ENCODE measurements around the gene PKP4.

GRCh38 chr2:158718196-158718585, 261.4 kb downstream of the PKP4 start:
- no peak for TF ChIP-seq YY1 (IDR thresholded peaks at IDR 0.05; ENCODE audit: extremely low read depth, insufficient replicate concordance, low read depth, low read length)
- no peak for TF ChIP-seq POLR2AphosphoS5 (IDR thresholded peaks at IDR 0.05; ENCODE audit: low read depth, low read length)
- TF ChIP-seq SP1 (IDR thresholded peaks at IDR 0.05; ENCODE audit: low read depth): no peak
- TF ChIP-seq CTCF (IDR thresholded peaks at IDR 0.05 in 2 of 3, conservative IDR thresholded peaks at IDR 0.05 in 1 of 3; ENCODE audit: borderline replicate concordance in 1 of 3, insufficient read depth in 1 of 3, low read depth in 2 of 3, low read length in 2 of 3): no peak
- TF ChIP-seq EZH2phosphoT487 (IDR thresholded peaks at IDR 0.05; ENCODE audit: borderline replicate concordance): no peak
- TF ChIP-seq RAD21 (IDR thresholded peaks at IDR 0.05; ENCODE audit: low read depth): no peak
- TF ChIP-seq POLR2A (IDR thresholded peaks at IDR 0.05; ENCODE audit: borderline replicate concordance, extremely low read depth, insufficient read depth, insufficient read length): no peak
- no peak for TF ChIP-seq JUND (IDR thresholded peaks at IDR 0.05)
- TF ChIP-seq EZH2 (IDR thresholded peaks at IDR 0.05): no peak

Measured in HCT116 (cell line).